Ovary (tissue), 9 donors: ENCODE measurements around the gene PLEKHG4B. TPM values are rescaled to one million over a fixed set of nuclear protein-coding genes. Genes with fewer than 3 reads are reported as not detected.

ENCODE experiments used
- DNase-seq, 5 donors: peaks; one replicate each; pipeline ENCODE4 v3.0.0-alpha.2; 2019 to 2020
- H3K27ac ChIP-seq, 2 donors: fragments of 200-600 bp; one replicate each; pipeline versions ENCODE4 v1.5.1 to v1.8.0; 2019 to 2022
- H3K27me3 ChIP-seq: fragments of 200-600 bp; one replicate; pipeline ENCODE4 v1.8.0; 2022
- H3K36me3 ChIP-seq: fragments of 200-600 bp; sonication (generic); one replicate; pipeline ENCODE4 v1.5.1; 2019
- H3K4me1 ChIP-seq: one replicate; pipeline ENCODE4 v1.8.1; 2013; ENCODE audit warnings: mild to moderate bottlenecking, moderate library complexity; ENCODE audit not compliant: insufficient read depth
- H3K4me3 ChIP-seq: fragments of 200-600 bp; sonication (generic); one replicate; pipeline ENCODE4 v1.5.1; 2017
- H3K9me3 ChIP-seq, 2 donors: fragments of 200-600 bp in 1 of 2; sonication (generic) in 1 of 2; one replicate each; pipeline versions ENCODE4 v1.5.1 to v1.8.1; 2013 to 2019; ENCODE audit warnings: mild to moderate bottlenecking in 1 of 2, moderate library complexity in 1 of 2
- EP300 ChIP-seq: sonication (generic); formaldehyde crosslinking; IDR thresholded peaks from one replicate; pipeline ENCODE4 v1.6.1; 2017; ENCODE audit warnings: antibody characterized with exemption
- POLR2A ChIP-seq: fragments of 450-650 bp; IDR thresholded peaks from one replicate; pipeline ENCODE4 v1.6.1; 2017; ENCODE audit warnings: antibody characterized with exemption, mild to moderate bottlenecking, moderate library complexity
- WGBS, 3 donors: extraction: QIAGEN DNeasy Blood & Tissue Kit in 1 of 3; methylation state at CpG; one replicate each; pipeline versions ENCODE4 v1.1.5 to v1.1.7; 2013 to 2017; 5-methylcytosine and 5-hydroxymethylcytosine counted together
- intact Hi-C, 4 donors: fragments of 100-400 bp; cut with DNase I; formaldehyde crosslinking; loops; one replicate each; pipeline versions ENCODE4 v1.11.0 to v1.15.1; 2022 to 2023
- polyA plus RNA-seq, 2 donors: library from polyadenylated mRNA; stranded (reverse); fragments of 200-250 nt in 1 of 2; fragments of 350-450 nt in 1 of 2; fragmentation: Illumina TruSeq in 1 of 2; extraction: RNeasy Lipid Tissue Mini Kit (QIAGEN cat#74804) in 1 of 2; gene quantifications; one replicate each; pipeline ENCODE4 v1.2.3, GENCODE V29; 2013 to 2014
- total RNA-seq, 7 donors: library from RNA; depleted of rRNA in 2 of 7; stranded (reverse); fragments of >200 nt in 2 of 7; fragmentation: NEBNext Ultra II Directional in 3 of 7; extraction: Animal tissue kit (Norgen Biotek cat#: 25700) in 3 of 7; gene quantifications; one replicate each; pipeline versions ENCODE4 v1.1.0 to v1.2.4, GENCODE V29; 2016 to 2023
- TF ChIP-seq, protein P1 (sequence below), 3 donors: fragments of 450-650 bp in 2 of 3; fragments of 200-600 bp in 1 of 3; IDR thresholded peaks; one replicate each; pipeline versions ENCODE4 v1.5.1 to v1.8.0; 2016 to 2022; ENCODE audit warnings: antibody characterized with exemption in 3 of 3, mild to moderate bottlenecking in 1 of 3
- donor health status: DM: no; HTN: no; CAD: no; lungs with moderate emphysema.
- donor health status: DM: no; HTN: no; CAD: no.
- donor health status: Bipolar disorder and iron deficiency.
- donor health status: DM: yes; HTN: yes; CAD: no.
- donor health status: DM: no; HTN: no; CAD: no.
- donor health status: DM: yes; HTN: yes; CAD: no.

Gene PLEKHG4B
- total and polyA plus RNA-seq, 9 donors: 0.47 to 4.0 (median 1.8) TPM

DNA sequence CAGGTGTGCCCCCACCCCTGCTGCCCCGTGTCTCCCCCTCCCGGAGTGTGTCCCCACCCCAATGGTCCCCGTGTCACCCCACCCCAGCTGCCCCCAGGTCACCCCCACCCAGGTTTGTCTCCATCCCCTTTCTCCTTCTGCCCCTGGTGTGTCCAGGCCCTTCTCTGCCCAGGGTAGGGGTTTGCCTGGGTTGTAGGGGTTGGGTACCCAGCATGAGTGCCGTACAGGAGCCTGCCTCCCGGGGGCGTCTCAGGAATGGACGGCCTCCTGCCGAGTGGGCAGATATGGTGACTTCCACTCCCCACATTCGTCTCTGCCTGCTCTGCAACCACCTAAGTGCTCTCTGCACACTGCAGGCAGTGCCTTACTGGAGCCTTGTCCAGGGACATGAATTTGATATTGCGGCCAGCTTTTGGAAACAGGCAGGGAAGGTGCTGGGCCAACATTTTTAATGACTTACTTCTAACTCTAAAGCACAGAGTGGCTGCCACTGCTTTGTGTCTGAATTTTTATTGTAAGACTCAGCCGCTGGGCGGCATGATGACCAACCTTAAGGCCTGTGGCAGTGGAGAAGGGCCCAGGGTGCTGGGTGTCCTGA, 106.0 kb downstream of the PLEKHG4B start:
- Histone ChIP-seq H3K4me3 (no peak overlapping the region), H3K36me3 (no peaks in the 10 kb centered on the region), H3K27me3 (no peaks in the 10 kb centered on the region), H3K9me3 (no peaks in the 10 kb centered on the region), H3K27ac (no peak overlapping the region), H3K4me1 (no peaks in the 10 kb centered on the region)
- DNase-seq: peak in 1 of 5 donors; percentile 8
- intact Hi-C loops: no loop called here
- TF ChIP-seq EP300 (no peak), POLR2A (no peak)
- TF ChIP-seq, protein P1, sequence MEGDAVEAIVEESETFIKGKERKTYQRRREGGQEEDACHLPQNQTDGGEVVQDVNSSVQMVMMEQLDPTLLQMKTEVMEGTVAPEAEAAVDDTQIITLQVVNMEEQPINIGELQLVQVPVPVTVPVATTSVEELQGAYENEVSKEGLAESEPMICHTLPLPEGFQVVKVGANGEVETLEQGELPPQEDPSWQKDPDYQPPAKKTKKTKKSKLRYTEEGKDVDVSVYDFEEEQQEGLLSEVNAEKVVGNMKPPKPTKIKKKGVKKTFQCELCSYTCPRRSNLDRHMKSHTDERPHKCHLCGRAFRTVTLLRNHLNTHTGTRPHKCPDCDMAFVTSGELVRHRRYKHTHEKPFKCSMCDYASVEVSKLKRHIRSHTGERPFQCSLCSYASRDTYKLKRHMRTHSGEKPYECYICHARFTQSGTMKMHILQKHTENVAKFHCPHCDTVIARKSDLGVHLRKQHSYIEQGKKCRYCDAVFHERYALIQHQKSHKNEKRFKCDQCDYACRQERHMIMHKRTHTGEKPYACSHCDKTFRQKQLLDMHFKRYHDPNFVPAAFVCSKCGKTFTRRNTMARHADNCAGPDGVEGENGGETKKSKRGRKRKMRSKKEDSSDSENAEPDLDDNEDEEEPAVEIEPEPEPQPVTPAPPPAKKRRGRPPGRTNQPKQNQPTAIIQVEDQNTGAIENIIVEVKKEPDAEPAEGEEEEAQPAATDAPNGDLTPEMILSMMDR (IDR thresholded peaks at IDR 0.05): no peak
- 68 to 81% (median 75%) methylated on average over 12 of the region's 12 CpGs for WGBS, 3 donors

DNA sequence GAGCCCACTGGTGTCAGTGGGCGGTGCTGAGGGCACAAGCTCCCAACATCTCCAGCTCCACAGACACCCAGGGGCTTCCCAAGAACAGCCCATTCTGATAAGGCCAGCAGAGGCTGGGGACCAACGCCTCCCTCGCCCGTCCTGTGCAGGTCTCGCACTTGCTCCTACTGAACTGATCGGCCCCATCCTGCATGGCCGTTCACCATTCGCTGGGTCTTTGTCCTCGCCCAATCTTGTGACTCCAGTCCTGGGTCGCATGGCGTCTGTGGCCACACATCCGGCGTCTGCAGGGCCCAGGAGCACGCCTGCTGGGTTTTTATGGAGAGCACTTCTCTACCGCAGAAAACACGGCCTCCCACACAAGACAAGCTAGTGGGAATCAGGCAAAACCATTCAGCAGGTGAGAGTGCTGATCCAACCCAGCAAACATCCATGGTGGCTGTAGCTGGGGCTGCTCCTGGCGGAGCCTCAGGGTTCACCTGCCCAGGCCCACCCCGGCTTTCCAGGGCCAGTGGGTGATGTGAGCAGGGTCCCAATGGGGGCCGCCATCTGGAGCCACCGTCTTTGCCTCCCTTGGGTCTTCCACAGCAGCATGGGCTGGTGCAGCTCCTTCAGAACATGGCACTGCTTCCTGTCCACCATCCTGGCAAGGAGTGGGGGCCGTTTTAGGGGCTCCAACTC, 106.7 kb downstream of the PLEKHG4B start:
- no peaks in the 10 kb centered on the region for H3K36me3 ChIP-seq
- no peak overlapping the region for H3K27ac ChIP-seq
- no peaks in the 10 kb centered on the region for H3K9me3 ChIP-seq
- H3K4me3 ChIP-seq: no peak overlapping the region
- H3K4me1 ChIP-seq: no peaks in the 10 kb centered on the region
- intact Hi-C loops: no loop called here
- peak in 1 of 5 donors; percentile 20 for DNase-seq
- 96 to 97% (median 96%) methylated on average over 18 to 21 of the region's 21 CpGs for WGBS, 3 donors
- TF ChIP-seq EP300 (no peak), POLR2A (no peak)
- TF ChIP-seq, protein P1 (IDR thresholded peaks at IDR 0.05): no peak
- H3K27me3 ChIP-seq: no peaks in the 10 kb centered on the region

DNA sequence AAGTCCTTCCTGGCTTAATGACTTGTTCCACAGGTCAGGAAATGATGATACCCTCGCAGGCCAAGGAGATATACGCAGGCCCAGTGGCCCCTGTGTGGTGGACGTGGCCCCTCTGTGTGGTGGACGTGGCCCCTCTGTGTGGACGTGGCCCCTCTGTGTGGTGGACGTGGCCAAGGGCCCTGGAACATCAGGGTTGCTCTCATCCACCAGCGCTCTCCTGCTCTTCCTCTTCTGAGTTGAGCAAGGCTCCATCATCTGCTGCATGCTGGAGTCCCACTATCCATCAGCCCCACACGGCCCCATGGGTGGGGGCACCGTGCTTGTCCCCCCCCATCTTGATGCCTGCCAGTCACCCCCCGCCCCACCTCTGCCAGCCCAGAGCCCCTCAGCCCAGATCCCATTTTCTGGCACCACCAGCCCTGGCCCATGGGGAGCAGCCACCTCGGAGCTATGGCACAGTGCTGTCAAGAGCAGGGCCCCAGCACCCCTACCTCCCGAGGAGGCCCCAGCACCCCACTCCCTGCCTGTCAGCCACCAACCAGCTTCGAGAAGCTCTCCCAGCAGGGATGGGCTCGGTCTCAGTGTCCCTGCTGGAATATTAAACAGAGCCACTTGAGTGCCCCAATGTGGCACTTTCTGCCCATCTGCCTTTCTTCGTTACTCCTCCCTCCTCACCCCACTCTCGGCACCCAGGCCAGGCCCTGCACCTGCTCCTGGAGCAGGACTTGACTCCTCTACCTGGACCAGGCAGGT, 107.4 kb downstream of the PLEKHG4B start:
- H3K4me1 ChIP-seq: no peaks in the 10 kb centered on the region
- no peaks in the 10 kb centered on the region for H3K9me3 ChIP-seq
- intact Hi-C loops: no loop called here
- H3K27ac ChIP-seq: no peak overlapping the region
- no peaks in the 10 kb centered on the region for H3K27me3 ChIP-seq
- WGBS, 3 donors: 90 to 95% (median 95%) methylated on average over 16 of the region's 16 CpGs
- TF ChIP-seq EP300 (no peak), POLR2A (no peak)
- TF ChIP-seq, protein P1 (IDR thresholded peaks at IDR 0.05): no peak
- no peak overlapping the region for H3K4me3 ChIP-seq
- DNase-seq: peak in 1 of 5 donors; percentile 16
- no peaks in the 10 kb centered on the region for H3K36me3 ChIP-seq

DNA sequence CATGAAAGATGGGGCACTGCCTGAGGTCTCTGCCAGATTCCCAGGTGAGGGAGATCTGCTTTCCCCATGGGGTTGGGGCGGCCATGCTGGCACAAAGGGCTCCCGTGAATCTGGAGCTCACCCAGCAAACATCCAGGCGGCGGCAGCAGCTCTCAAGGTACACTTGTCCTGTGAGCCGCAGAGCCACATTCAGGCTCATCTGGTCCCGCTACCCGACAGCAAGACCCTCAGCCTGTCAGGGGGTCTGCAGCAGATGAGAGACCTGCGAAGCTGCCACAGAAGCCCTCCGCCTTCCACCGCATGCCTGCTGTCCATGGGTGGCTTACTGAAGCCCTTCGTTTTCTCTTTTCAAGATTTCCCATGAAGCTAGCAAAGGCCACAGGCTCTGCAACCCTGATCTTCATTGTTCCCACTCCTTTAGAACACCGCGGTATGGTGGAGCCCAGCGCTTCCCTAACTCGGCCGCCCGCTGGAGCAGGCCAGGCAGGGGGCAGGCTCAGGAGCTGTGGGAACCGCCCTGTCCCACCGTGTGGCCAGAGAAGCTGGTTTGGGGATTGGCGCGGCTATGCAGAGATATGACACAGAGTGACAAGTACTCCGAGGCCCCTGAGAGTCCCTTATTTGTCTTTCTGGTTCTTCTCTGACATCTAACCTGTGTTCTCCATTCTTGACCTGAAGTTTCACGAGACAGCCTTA, 108.1 kb downstream of the PLEKHG4B start:
- Histone ChIP-seq H3K4me3 (no peak overlapping the region), H3K9me3 (no peaks in the 10 kb centered on the region), H3K27ac (no peak overlapping the region), H3K36me3 (no peaks in the 10 kb centered on the region), H3K4me1 (no peaks in the 10 kb centered on the region), H3K27me3 (no peaks in the 10 kb centered on the region)
- intact Hi-C loops: no loop called here
- WGBS, 3 donors: 88 to 92% (median 89%) methylated on average over 23 of the region's 23 CpGs
- no peak for TF ChIP-seq EP300
- TF ChIP-seq, protein P1 (IDR thresholded peaks at IDR 0.05): no peak
- TF ChIP-seq POLR2A: no peak
- DNase-seq: peak in 1 of 5 donors; percentile 15
